KBM-7 (cell line): Measurements from ENCODE around the gene FSCN2.

Source experiments
- DNase-seq: peaks from one replicate; pipeline ENCODE4 v3.0.0-alpha.2; 2015
- in situ Hi-C: fragments of 300-500 bp; cut with MboI; formaldehyde crosslinking; loops from 2 replicates; pipeline ENCODE4 v1.14.3; 2020; ENCODE audit warnings: low sequenced_read_pairs, low pct_unique_long_range_greater_than_20kb, mixed read lengths

Gene FSCN2

DNA sequence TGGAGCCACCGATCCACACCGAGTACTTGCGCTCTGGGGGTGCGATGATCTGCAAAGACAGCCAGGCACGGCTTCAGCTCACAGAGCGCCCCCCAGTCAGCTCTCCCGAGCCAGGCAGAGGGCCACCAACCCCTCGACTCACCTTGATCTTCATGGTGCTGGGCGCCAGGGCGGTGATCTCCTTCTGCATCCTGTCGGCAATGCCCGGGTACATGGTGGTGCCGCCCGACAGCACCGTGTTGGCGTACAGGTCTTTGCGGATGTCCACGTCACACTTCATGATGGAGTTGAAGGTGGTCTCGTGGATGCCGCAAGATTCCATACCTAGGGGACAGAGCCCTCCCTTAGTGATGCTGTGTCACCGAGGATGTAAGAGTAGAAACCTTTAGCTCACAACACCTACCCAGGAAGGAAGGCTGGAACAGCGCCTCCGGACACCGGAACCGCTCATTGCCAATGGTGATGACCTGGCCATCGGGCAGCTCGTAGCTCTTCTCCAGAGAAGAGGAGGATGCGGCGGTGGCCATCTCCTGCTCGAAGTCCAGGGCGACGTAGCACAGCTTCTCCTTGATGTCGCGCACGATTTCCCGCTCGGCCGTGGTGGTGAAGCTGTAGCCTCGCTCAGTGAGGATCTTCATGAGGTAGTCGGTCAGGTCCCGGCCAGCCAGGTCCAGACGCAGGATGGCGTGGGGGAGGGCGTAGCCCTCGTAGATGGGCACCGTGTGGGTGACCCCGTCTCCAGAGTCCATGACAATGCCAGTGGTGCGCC lies 17.2 kb upstream of the FSCN2 start:
- no peak for DNase-seq
- in situ Hi-C loops, result no loop called here

GRCh38 chr17:81511554-81511803 lies 16.7 kb upstream of the FSCN2 start:
- in situ Hi-C loops, result no loop called here
- DNase-seq, result no peak

DNA sequence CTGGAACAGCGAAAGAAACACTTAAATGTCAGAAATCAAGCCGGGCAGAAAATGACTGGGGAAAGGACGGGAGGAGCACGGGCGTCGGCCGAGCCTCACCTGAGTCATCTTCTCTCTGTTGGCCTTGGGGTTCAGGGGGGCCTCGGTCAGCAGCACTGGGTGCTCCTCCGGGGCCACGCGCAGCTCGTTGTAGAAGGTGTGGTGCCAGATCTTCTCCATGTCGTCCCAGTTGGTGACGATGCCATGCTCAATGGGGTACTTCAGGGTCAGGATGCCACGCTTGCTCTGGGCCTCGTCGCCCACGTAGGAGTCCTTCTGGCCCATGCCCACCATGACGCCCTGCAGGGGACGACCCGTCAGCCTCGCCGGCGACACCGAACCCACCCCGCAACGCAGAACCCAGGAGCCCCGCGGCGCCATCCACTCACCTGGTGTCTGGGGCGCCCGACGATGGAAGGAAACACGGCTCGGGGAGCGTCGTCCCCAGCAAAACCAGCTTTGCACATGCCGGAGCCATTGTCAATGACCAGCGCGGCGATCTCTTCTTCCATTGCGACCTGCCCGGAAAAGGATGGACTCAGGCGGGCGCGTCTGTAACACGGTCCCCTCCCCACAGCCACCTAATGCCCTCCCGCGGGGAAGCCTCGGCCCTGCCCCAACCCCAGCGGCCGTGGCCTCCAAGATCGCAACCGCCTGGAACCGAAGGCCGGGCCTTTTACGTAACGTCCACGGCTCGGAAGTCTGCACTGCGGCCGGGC lies 16.2 kb upstream of the FSCN2 start:
- in situ Hi-C loops, result no loop called here
- DNase-seq, result no peak

DNA sequence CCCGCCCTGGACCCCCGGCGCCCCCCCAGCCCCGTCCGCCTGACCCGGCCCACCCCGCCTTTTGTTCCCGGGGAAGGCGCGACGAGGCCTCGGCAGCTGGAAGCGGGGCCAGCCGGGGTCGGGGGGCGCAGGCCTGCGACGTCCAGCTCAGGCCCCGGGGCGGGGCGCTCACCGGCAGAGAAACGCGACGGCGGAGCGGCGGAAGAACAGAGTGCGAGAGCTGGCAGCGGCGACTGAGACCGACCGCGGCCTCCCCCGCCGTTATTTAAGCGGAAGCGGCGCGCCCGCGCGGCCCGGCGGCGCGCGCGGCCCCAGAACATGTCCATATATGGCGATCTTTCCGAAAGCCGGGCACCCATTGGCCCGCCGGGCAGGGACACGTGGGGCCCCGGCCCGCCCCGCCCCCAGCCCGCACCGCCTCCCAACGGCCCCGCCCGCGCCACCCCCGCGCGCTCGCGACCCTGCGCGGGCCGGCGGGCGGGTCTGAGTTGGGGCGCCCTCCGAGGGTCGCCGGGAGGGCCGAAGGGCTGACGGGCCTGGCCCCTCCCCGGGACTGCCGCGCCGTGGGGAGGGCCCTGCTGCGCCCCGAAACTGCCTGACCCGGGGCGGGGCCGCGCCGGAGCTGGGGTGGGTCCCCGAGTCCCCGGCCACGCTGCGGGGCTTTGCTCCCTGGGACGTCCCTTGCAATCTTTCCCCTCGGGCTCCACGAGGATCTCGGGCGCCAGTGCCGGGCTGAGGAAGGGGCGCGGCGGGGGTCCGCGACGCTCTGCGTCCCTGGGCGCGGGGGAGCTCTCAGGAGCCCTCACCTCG lies 15.4 kb upstream of the FSCN2 start, which contains the start of gene ACTG1:
ACTG1 (minus strand) TSS at position 238 of the 810 bp plus-strand sequence. CDS start 445 bp downstream, outside the sequence.
- in situ Hi-C loops, result no loop called here

DNA sequence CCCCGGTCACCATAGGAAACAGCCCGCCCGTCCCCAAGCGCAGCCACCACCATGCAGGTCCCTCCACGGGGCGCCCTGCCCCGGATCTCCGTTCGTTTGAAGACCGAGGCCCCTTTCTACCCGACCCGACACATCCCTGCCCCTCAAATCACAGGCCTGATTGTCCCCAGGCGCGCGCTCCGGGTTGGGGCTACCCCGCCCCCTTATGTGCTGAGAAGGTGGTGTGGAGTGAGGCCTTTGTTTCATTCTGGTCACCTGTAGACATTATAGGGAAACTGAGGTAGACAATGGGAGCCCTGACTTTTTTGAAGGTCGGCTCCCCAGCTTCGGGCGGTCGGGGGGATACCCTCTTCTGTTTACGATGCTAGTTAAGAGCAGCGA lies 14.8 kb upstream of the FSCN2 start:
- in situ Hi-C loops, result no loop called here
- peak; percentile 69 for DNase-seq

More for the DNA sequence above, 15.4 kb upstream of the FSCN2 start, which contains the start of gene ACTG1:
- peak; percentile 91 for DNase-seq

DNA sequence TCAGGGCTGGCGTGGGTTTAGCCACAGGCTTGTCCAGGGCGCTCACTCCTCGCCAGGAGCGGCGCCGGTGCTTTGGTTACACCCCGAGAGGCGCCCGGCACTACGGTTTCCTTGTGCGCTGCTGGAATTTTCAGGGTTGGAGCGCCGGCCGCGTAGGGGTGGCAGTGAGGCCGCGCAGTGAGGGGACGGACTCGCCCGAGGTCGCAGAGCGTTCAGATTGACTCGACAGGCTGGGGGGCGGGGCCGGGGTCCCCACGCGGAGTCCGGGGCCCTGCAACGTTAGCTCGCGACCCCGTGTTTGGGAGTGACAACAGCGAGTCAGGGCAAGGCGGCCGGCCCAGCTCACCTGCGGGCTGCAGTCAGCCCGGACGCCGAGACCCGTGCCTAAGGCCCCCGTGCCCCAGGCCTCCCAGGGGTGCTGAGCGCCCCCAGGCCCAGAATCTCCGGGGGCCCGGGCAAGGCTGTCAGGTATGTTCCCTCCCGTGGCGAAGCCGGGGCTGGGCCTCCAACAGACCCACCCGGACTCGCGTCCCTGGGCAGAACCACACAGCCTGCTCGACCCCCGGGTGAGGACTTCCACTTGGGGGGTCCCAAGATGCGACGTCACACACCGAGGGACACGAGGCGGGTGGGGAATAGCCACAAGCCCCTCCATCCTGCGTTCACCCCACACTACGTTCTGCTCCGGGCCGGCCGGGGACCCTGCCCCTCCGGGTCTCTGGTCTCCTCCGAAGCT lies 14.3 kb upstream of the FSCN2 start:
- DNase-seq, result peak; percentile 61
- in situ Hi-C loops, result no loop called here

DNA sequence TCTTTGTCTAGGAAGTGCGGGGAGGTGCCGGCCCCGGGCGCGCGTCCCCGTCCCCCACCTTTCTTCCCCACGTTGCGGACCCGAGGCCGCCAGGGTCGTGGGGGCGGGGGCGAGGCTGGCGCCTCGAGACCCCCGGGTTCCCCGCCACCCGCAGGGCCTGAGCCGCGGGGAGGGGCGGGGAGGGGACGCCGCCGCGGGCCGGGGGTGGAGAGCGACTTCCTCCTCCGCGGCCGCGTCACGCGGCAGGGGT lies 13.8 kb upstream of the FSCN2 start:
- in situ Hi-C loops, result no loop called here

DNA sequence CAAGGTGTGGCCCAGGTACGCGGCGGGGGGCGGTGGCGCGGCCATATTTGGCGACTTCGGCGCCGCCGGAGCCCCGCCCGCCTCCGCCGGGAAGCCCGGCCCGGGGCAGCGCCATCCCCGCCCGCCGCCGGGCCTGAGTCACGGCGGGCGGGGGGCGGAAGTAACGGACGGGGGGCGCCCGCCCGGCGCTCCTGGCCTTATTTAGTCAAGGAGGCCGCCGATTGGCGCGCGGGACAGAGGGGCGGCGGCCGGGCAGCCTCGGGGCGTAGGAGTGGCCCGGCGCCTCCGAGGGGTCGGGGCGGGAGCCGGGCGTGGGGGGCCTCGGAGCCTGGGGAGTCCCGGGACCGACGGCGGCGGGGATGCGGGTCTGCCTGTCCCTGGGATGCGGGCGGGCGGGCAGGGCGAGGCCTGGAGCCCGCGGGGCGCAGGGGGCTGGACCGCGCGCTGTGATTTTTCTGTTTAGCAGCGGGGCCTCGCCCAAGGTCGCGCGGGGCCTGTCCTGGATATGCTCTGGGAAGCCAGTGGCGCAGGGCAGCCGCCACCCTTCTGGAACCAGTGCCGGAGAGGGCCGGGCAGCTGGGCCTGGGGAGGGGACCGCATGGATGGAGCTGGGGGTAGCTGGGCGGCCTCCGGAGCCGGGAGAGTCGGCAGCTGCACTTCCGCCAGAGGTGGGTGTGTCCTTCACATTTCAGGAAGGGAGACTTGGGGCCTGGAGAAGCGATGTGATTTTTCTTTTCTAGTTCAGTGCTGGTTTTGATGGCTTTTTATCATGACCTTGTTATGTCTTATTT lies 13.2 kb upstream of the FSCN2 start:
- in situ Hi-C loops, result no loop called here

More for the DNA sequence above, 13.8 kb upstream of the FSCN2 start:
- DNase-seq, result no peak

GRCh38 chr17:81515530-81516041 lies 12.6 kb upstream of the FSCN2 start:
- DNase-seq, result no peak
- in situ Hi-C loops, result no loop called here

More for the DNA sequence above, 13.2 kb upstream of the FSCN2 start:
- peak; percentile 83 for DNase-seq

DNA sequence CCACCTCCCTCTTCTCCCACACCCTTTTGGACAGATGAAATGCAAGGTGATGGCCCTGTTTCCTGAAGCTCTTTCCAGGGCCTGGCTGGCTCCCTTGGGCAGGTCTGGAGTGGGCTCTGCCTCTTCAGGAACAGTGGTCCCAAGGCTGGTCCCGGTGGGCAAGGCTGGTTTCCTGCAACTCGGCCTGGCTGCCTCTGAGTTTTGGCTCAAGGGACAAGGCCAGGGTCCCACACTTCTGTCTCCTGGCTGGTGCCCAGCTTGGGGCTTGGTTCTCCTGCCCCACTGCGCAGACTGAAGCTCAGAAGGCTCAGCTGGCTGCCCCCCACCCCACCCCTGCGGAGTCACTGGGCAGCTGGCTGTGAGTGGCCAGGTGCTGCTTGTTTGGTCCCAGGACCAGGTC lies 11.7 kb upstream of the FSCN2 start:
- DNase-seq, result no peak
- in situ Hi-C loops, result no loop called here

GRCh38 chr17:81517009-81517338 lies 11.2 kb upstream of the FSCN2 start:
- in situ Hi-C loops, result no loop called here
- no peak for DNase-seq

- in situ Hi-C loops, result no loop called here
- DNase-seq, result peak; percentile 83
Measured at GRCh38 chr17:81517339-81518112, 10.7 kb upstream of the FSCN2 start.

- in situ Hi-C loops, result no loop called here
- DNase-seq, result no peak
Measured at GRCh38 chr17:81518113-81518784, 9.9 kb upstream of the FSCN2 start.

DNA sequence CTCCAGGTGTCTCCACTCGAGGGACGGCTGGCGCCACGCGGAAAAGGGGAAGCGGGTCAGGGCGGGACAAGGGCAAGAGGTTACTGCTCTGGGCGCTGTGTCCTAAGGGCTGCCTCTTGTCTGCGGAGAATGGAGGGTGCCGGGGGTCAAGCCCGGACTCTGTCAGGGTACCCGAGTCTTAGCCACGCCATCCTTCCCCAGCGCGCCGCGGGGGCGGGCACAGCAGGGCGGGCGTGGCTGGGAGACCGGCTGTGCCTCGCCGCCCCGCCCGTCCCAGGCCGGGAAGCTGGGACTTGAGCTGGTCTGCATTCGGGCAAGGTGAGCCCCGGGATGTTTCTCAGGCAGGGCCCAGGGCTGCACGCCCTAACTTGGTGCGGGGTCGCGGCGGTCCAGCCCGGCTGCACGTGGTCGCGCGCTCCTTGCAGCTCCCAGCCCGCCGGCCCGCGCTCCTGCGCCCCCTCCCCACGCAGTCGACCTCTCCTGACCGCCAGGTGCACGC lies 9.3 kb upstream of the FSCN2 start:
- in situ Hi-C loops, result no loop called here
- no peak for DNase-seq

- in situ Hi-C loops, result no loop called here
- no peak for DNase-seq
Measured at GRCh38 chr17:81519284-81520020, 8.7 kb upstream of the FSCN2 start.

DNA sequence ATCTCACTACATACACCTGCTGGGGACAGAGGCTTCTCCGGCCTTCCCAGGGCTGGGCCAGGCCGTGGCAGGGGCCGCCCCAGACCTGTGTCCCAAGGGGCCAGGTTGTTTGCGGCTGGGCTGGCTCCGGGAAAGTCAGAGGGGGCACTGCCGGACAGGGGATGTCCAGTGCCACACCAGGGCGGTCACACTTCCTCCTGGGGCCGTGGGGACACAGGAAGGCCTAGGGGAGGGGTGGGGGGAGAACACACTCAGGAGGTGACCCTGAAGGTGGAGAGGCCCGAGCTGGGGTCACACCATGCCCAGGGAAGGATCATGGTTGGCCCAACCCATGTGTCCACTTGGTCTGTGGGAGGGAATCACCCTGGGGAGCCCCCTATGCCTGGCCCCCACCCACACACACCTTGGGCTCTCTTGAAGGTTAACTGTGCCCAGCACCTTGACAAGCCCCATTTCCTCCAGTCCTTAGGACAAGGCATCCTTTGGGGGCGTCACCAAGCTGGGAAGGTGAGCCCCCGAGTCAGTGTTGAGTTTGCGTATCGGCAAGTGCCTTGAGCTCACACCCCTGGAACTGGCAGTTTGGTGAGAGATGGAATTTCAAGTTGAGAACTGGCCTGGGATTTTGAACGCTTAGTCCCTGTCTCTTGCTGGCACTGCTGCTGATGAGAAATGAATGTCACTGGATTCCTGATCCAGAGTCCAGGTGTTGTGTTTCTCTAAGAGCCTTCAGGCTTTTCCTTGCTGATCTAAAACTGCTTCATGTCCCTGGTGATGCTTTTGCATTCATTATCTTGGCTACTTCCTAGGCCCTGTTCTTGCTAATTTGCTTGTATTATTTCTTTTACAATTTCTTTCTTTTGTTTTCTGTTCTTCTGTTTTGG lies 7.9 kb upstream of the FSCN2 start:
- in situ Hi-C loops, result no loop called here
- DNase-seq, result no peak
